GM12878 (cell line): ENCODE measurements around the gene RAPSN. TPM values are rescaled to one million over a fixed set of nuclear protein-coding genes. Genes with fewer than 3 reads are reported as not detected.

ENCODE experiments used
- CBFB ChIP-seq: IDR thresholded peaks from 2 replicates; pipeline ENCODE4 v1.6.1; 2016; ENCODE audit warnings: antibody characterized with exemption, low read depth
- CREM ChIP-seq: IDR thresholded peaks from 2 replicates; pipeline ENCODE4 v1.6.1; 2014; ENCODE audit warnings: antibody characterized with exemption, low read depth
- DPF2 ChIP-seq: fragments of 450-650 bp; IDR thresholded peaks from 2 replicates; pipeline ENCODE4 v1.6.1; 2017; ENCODE audit warnings: mild to moderate bottlenecking
- HDAC2 ChIP-seq: fragments of 200-600 bp; sonication (generic); IDR thresholded peaks from 2 replicates; pipeline ENCODE4 v1.6.1; 2017
- HDGF ChIP-seq: fragments of 450-650 bp; IDR thresholded peaks from 2 replicates; pipeline ENCODE4 v1.6.1; 2016; ENCODE audit warnings: antibody characterized with exemption
- IKZF2 ChIP-seq, 2 experiments: fragments of 450-650 bp; IDR thresholded peaks; 2 replicates each; pipeline ENCODE4 v1.6.1; 2017; ENCODE audit warnings: mild to moderate bottlenecking in 2 of 2, moderate library complexity in 2 of 2
- NFYA ChIP-seq: IDR thresholded peaks from 2 replicates; pipeline ENCODE4 v1.6.1; 2011; ENCODE audit warnings: low read depth, mild to moderate bottlenecking, low read length, improper control_type of control experiment, borderline replicate concordance
- RAD21 ChIP-seq: IDR thresholded peaks from 2 replicates; pipeline ENCODE4 v1.6.1; 2011; ENCODE audit warnings: mild to moderate bottlenecking, low read depth, low read length, moderate library complexity; ENCODE audit not compliant: insufficient read depth
- RB1 ChIP-seq: fragments of 450-650 bp; formaldehyde crosslinking; IDR thresholded peaks from 2 replicates; pipeline ENCODE4 v1.6.1; 2017; ENCODE audit warnings: mild to moderate bottlenecking, borderline replicate concordance
- RELB ChIP-seq: fragments of 450-650 bp; IDR thresholded peaks from 2 replicates; pipeline ENCODE4 v1.6.1; 2017; ENCODE audit warnings: low read depth, mild to moderate bottlenecking, moderate library complexity
- SMAD5 ChIP-seq: IDR thresholded peaks from 2 replicates; pipeline ENCODE4 v1.6.1; 2016; ENCODE audit warnings: antibody characterized with exemption, low read depth
- SMC3 ChIP-seq: IDR thresholded peaks from 2 replicates; pipeline ENCODE4 v1.6.1; 2011; ENCODE audit warnings: low read length, improper control_type of control experiment, borderline replicate concordance
- SP1 ChIP-seq: IDR thresholded peaks from one replicate; pipeline ENCODE4 v1.6.1; 2011; ENCODE audit warnings: low read depth, low read length
- ZNF24 ChIP-seq: fragments of 450-650 bp; IDR thresholded peaks from 2 replicates; pipeline ENCODE4 v1.6.1; 2017; ENCODE audit warnings: antibody characterized with exemption, mild to moderate bottlenecking
- polyA plus RNA-seq, 11 experiments: library from polyadenylated mRNA; depleted of rRNA in 4 of 11; unstranded in 6 of 11; stranded (reverse) in 5 of 11; fragments of >200 nt; fragmentation: Nextera tagmentation in 4 of 11; fragmentation: Illumina TruSeq in 1 of 11; extraction: Ambion mirVana in 4 of 11; extraction: Trizol in 1 of 11; gene quantifications; 1 replicate in 1 of 11; 2 replicates in 10 of 11; pipeline versions ENCODE4 v1.2.1 to v1.2.3, GENCODE V29; 2011 to 2016; ENCODE audit warnings: inconsistent platforms in 2 of 11, missing spikeins in 2 of 11, low read depth in 1 of 11
- total RNA-seq, 4 experiments: library from RNA; depleted of rRNA in 3 of 4; stranded (reverse); fragments of >200 nt in 3 of 4; fragmentation: Illumina TruSeq in 1 of 4; extraction: Trizol in 1 of 4; gene quantifications; 2 replicates each; pipeline versions ENCODE4 v1.2.1 to v1.2.3, GENCODE V29; 2013 to 2021
- TF ChIP-seq, protein P1 (sequence below): fragments of 450-650 bp; IDR thresholded peaks from 2 replicates; pipeline ENCODE4 v1.6.1; 2017; ENCODE audit warnings: mild to moderate bottlenecking, moderate library complexity
- TF ChIP-seq, protein P2 (sequence below): IDR thresholded peaks from 2 replicates; pipeline ENCODE4 v1.6.1; 2011; ENCODE audit warnings: low read depth, mild to moderate bottlenecking, low read length, moderate library complexity, borderline replicate concordance; ENCODE audit errors: extremely low read depth
- TF ChIP-seq, protein P3 (sequence below): fragments of 150-350 bp; IDR thresholded peaks from 2 replicates; pipeline ENCODE4 v1.6.1; 2014; ENCODE audit warnings: mild to moderate bottlenecking, low read depth, low read length
- TF ChIP-seq, protein P4 (sequence below): fragments of 450-650 bp; IDR thresholded peaks from 2 replicates; pipeline ENCODE4 v1.6.1; 2018; ENCODE audit warnings: mild to moderate bottlenecking, low read depth, moderate library complexity; ENCODE audit not compliant: partially characterized antibody

RAPSN gene
- total and polyA plus RNA-seq, 10 of the 15 experiments (the other 5 are each of a cell fraction or from before 2014, with no cell fraction given) = 0.08 to 0.23 (median 0.14) TPM; not detected in 6

- TF ChIP-seq ZNF24 = peak; percentile 81
- TF ChIP-seq DPF2 = peak; percentile 99
- no peak for TF ChIP-seq SP1
- TF ChIP-seq, protein P1, sequence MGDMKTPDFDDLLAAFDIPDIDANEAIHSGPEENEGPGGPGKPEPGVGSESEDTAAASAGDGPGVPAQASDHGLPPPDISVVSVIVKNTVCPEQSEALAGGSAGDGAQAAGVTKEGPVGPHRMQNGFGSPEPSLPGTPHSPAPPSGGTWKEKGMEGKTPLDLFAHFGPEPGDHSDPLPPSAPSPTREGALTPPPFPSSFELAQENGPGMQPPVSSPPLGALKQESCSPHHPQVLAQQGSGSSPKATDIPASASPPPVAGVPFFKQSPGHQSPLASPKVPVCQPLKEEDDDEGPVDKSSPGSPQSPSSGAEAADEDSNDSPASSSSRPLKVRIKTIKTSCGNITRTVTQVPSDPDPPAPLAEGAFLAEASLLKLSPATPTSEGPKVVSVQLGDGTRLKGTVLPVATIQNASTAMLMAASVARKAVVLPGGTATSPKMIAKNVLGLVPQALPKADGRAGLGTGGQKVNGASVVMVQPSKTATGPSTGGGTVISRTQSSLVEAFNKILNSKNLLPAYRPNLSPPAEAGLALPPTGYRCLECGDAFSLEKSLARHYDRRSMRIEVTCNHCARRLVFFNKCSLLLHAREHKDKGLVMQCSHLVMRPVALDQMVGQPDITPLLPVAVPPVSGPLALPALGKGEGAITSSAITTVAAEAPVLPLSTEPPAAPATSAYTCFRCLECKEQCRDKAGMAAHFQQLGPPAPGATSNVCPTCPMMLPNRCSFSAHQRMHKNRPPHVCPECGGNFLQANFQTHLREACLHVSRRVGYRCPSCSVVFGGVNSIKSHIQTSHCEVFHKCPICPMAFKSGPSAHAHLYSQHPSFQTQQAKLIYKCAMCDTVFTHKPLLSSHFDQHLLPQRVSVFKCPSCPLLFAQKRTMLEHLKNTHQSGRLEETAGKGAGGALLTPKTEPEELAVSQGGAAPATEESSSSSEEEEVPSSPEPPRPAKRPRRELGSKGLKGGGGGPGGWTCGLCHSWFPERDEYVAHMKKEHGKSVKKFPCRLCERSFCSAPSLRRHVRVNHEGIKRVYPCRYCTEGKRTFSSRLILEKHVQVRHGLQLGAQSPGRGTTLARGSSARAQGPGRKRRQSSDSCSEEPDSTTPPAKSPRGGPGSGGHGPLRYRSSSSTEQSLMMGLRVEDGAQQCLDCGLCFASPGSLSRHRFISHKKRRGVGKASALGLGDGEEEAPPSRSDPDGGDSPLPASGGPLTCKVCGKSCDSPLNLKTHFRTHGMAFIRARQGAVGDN = peak; percentile 87
- no peak for TF ChIP-seq HDAC2
- TF ChIP-seq, protein P2, sequence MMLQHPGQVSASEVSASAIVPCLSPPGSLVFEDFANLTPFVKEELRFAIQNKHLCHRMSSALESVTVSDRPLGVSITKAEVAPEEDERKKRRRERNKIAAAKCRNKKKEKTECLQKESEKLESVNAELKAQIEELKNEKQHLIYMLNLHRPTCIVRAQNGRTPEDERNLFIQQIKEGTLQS = no peak
- TF ChIP-seq, protein P3, sequence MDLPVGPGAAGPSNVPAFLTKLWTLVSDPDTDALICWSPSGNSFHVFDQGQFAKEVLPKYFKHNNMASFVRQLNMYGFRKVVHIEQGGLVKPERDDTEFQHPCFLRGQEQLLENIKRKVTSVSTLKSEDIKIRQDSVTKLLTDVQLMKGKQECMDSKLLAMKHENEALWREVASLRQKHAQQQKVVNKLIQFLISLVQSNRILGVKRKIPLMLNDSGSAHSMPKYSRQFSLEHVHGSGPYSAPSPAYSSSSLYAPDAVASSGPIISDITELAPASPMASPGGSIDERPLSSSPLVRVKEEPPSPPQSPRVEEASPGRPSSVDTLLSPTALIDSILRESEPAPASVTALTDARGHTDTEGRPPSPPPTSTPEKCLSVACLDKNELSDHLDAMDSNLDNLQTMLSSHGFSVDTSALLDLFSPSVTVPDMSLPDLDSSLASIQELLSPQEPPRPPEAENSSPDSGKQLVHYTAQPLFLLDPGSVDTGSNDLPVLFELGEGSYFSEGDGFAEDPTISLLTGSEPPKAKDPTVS = 0 out of 2 replicates have a peak, but pooled peaks have one; percentile 47
- TF ChIP-seq SMAD5 = 0 out of 2 replicates have a peak, but pooled peaks have one; percentile 26
- no peak for TF ChIP-seq HDGF
- peak; percentile 87 for TF ChIP-seq RAD21
- TF ChIP-seq RELB = peak; percentile 88
- TF ChIP-seq, protein P4, sequence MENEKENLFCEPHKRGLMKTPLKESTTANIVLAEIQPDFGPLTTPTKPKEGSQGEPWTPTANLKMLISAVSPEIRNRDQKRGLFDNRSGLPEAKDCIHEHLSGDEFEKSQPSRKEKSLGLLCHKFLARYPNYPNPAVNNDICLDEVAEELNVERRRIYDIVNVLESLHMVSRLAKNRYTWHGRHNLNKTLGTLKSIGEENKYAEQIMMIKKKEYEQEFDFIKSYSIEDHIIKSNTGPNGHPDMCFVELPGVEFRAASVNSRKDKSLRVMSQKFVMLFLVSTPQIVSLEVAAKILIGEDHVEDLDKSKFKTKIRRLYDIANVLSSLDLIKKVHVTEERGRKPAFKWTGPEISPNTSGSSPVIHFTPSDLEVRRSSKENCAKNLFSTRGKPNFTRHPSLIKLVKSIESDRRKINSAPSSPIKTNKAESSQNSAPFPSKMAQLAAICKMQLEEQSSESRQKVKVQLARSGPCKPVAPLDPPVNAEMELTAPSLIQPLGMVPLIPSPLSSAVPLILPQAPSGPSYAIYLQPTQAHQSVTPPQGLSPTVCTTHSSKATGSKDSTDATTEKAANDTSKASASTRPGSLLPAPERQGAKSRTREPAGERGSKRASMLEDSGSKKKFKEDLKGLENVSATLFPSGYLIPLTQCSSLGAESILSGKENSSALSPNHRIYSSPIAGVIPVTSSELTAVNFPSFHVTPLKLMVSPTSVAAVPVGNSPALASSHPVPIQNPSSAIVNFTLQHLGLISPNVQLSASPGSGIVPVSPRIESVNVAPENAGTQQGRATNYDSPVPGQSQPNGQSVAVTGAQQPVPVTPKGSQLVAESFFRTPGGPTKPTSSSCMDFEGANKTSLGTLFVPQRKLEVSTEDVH = no peak
- peak; percentile 97 to 98 for TF ChIP-seq IKZF2 (IDR thresholded peaks at IDR 0.05)
- no peak for TF ChIP-seq NFYA
- TF ChIP-seq RB1 = peak; percentile 97
- peak; percentile 79 for TF ChIP-seq SMC3
- TF ChIP-seq CBFB = 0 out of 2 replicates have a peak, but pooled peaks have one; percentile 43
- TF ChIP-seq CREM = peak; percentile 96
Observed at GRCh38 chr11:47407746-47408590, 41.0 kb downstream of the RAPSN start, which contains the start of gene SLC39A13 (continued).
